ENCODE data around the gene SPEG. TPM values are rescaled to one million over a fixed set of nuclear protein-coding genes. Genes with fewer than 3 reads are reported as not detected.

The SPEG gene
- polyA plus RNA-seq, 2 of the 4 experiments (the other 2 are of a cell fraction) = 2.3 to 11.5 TPM

DNA sequence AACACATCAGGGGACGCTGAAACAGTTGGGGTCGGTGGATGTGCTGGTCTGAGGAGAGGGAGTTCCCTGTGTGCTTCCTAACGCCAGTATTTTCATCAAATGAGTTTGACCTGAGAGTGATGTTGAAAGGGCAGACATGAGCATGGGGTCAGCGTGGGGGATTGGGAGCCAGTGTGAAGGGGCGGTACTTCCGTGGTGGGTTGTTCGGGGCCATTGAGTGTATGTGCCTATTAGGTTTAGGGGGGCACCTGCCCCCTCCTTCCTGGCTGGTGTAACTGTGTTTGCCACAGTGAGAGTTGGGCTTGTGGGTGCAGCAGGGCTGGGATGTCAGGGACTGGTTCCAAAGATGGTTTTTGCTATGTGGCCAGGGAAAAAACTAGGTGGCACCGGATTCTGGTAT is 24.4 kb downstream of the SPEG start:
- ATAC-seq (no peak), FAIRE-seq (no peak), DNase-seq (ENCODE audit: low read depth in 1 of 2, low spot score in 1 of 2) (no peak)
- Histone ChIP-seq H3K27ac (no peak overlapping the region), H3K4me3 (no peak overlapping the region), H3K4me2 (no peak overlapping the region), H3K9me3 (no peaks in the 10 kb centered on the region), H3K4me1 (peaks cover 6% of the 10 kb centered on the region; the same call in 2 of the 3 replicates)
- ChIA-PET CTCF (interaction anchor here (1.0 to 89.4 kb wide), 8 partner anchors 9 to 56 kb away, joined by 3 to 3291 read pairs (median 8); partner anchors contain the start of genes ASIC4, CHPF, DES and GMPPA), POLR2A (no interaction called here)
- TF ChIP-seq BHLHE40 (IDR thresholded peaks at IDR 0.05; ENCODE audit: low read depth, low read length) (no peak), GATA3 (IDR thresholded peaks at IDR 0.05; ENCODE audit: borderline replicate concordance) (no peak), RAD21 (conservative IDR thresholded peaks at IDR 0.05 in 1 of 2, IDR thresholded peaks at IDR 0.05 in 1 of 2) (no peak), JUNB (IDR thresholded peaks at IDR 0.05) (no peak), RFX5 (IDR thresholded peaks at IDR 0.05) (no peak), FOSB (CRISPR knock-in tag; IDR thresholded peaks at IDR 0.05) (no peak)
- 78% methylated on average over 8 of the region's 8 CpGs for WGBS (ENCODE audit: missing lambda C conversion rate)

DNA sequence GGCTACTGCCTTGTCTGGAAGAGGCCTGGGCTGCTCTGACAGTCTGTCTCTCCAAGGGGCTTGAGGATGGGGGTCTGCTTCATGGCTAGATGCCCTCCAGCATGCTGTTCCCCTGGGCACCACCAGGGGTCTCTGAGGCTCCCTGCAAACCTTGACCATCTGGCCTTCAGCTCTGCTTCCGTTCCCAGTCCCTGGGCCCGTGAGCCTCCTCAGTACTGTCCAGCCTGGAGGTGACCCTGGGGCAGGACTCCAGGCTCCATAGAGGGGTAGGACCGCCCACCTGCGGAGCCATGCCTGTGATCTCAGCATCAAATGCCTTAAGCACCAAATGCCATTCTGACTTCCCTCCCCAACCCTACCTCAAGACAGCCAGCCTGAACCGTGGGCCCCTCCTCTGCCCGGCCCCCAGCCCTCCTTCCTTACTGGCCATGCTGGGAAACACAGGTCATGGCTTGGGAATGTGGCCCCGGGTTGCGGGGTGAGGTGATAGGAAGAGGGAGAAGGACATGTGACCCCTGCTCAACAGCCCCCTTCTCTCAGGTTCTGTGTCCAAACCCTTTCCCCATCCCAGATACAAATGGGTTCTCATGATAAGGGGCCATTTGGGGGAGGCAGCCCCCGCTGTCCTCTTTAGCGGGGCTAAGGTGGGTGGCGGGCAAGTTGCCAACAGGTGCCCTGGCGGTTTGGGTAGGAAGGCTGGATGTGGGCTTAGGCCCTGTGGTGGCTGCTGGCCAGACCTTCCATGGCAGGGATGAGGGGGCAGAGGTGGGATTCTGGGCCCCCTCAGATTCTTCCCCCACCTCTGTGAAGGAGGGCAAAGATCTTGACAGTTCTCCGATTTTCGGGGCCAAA is 25.0 kb downstream of the SPEG start:
- Histone ChIP-seq H3K4me3 (no peak overlapping the region), H3K9me3 (no peaks in the 10 kb centered on the region), H3K4me2 (peak overlapping the region; percentile 12; the same call in 1 of the 3 replicates), H3K4me1 (0 out of 3 replicates have a peak, but pooled peaks cover 2% of the 10 kb centered on the region), H3K27ac (peak overlapping the region in 1 of 2 experiments; percentile 44; a peak in 1 of 6 replicates)
- no peak for FAIRE-seq
- TF ChIP-seq SMC3 (IDR thresholded peaks at IDR 0.05) (peak; percentile 70), FOSL2 (IDR thresholded peaks at IDR 0.05) (no peak), FOSL2 (CRISPR knock-in tag; IDR thresholded peaks at IDR 0.05) (no peak), RAD21 (conservative IDR thresholded peaks at IDR 0.05 in 1 of 2, IDR thresholded peaks at IDR 0.05 in 1 of 2) (peak; percentile 43 to 61; a peak in 4 of 5 replicates), TFCP2L1 (CRISPR knock-in tag; IDR thresholded peaks at IDR 0.05) (no peak), POLR2AphosphoS2 (conservative IDR thresholded peaks at IDR 0.05; ENCODE audit: low read length) (no peak), FOSB (CRISPR knock-in tag; IDR thresholded peaks at IDR 0.05) (no peak)
- TF ChIP-seq, protein P1, sequence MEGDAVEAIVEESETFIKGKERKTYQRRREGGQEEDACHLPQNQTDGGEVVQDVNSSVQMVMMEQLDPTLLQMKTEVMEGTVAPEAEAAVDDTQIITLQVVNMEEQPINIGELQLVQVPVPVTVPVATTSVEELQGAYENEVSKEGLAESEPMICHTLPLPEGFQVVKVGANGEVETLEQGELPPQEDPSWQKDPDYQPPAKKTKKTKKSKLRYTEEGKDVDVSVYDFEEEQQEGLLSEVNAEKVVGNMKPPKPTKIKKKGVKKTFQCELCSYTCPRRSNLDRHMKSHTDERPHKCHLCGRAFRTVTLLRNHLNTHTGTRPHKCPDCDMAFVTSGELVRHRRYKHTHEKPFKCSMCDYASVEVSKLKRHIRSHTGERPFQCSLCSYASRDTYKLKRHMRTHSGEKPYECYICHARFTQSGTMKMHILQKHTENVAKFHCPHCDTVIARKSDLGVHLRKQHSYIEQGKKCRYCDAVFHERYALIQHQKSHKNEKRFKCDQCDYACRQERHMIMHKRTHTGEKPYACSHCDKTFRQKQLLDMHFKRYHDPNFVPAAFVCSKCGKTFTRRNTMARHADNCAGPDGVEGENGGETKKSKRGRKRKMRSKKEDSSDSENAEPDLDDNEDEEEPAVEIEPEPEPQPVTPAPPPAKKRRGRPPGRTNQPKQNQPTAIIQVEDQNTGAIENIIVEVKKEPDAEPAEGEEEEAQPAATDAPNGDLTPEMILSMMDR (IDR thresholded peaks at IDR 0.05) = peak; percentile 70
- 61% methylated on average over 13 of the region's 14 CpGs for WGBS (ENCODE audit: missing lambda C conversion rate)
- DNase-seq (ENCODE audit: low read depth in 1 of 2, low spot score in 1 of 2) = peak; percentile 59 to 75
- ATAC-seq = peak; percentile 78 to 90
- CTCF ChIA-PET = interaction anchor here (0.5 to 89.4 kb wide), 11 partner anchors 10 to 215 kb away, joined by 3 to 3291 read pairs (median 4); partner anchors contain the start of genes ASIC4, CHPF, DES and GMPPA
- POLR2A ChIA-PET = no interaction called here

DNA sequence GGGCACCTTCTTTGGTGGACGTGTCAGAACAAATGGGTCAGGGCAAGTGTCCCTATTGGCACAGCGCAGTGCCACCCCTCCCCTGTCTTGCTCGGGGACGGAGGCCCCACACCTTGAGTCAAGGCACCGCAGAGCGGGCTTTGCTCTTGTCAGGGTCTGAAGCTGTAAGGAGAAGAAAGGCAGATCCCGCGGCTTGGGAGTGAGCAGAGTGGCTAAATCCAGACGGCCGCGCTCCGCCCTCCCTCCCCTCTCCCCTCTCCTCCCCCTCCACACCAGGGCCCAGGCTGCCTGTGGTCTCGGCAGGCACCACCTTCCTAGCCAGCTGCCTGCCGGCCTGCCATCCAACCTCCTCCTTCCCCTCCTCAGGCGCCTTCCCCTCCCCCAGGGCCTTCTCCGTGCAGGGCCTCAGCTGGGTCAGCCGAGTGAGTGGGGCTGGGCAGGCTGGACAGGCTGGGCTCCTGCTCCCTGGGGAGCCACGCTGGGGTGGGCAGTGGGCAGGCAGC is 25.8 kb downstream of the SPEG start:
- 0 out of 3 replicates have a peak, but pooled peaks cover 2% of the 10 kb centered on the region for H3K4me1 ChIP-seq
- TF ChIP-seq KDM1A (IDR thresholded peaks at IDR 0.05; ENCODE audit: low read depth) = no peak
- no peak for TF ChIP-seq NPAS2 (CRISPR knock-in tag; IDR thresholded peaks at IDR 0.05; ENCODE audit: borderline replicate concordance)
- TF ChIP-seq, protein P2, sequence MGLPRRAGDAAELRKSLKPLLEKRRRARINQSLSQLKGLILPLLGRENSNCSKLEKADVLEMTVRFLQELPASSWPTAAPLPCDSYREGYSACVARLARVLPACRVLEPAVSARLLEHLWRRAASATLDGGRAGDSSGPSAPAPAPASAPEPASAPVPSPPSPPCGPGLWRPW (IDR thresholded peaks at IDR 0.05) = no peak
- no peak for TF ChIP-seq CHD2 (IDR thresholded peaks at IDR 0.05; ENCODE audit: low read length, partially characterized antibody)
- no peak for TF ChIP-seq CEBPB (IDR thresholded peaks at IDR 0.05)
- TF ChIP-seq EHMT2 (IDR thresholded peaks at IDR 0.05; ENCODE audit: low read depth) = no peak
- TF ChIP-seq RFX5 (IDR thresholded peaks at IDR 0.05) = no peak
- no peak for TF ChIP-seq ZC3H11A (IDR thresholded peaks at IDR 0.05)
- no peak for TF ChIP-seq PHF8 (IDR thresholded peaks at IDR 0.05; ENCODE audit: borderline replicate concordance, low read depth)
- TF ChIP-seq RARB (CRISPR knock-in tag; IDR thresholded peaks at IDR 0.05) = no peak
- no peak for TF ChIP-seq CBX8 (IDR thresholded peaks at IDR 0.05)
- TF ChIP-seq HDAC2 (IDR thresholded peaks at IDR 0.05) = no peak
- TF ChIP-seq, protein P3, sequence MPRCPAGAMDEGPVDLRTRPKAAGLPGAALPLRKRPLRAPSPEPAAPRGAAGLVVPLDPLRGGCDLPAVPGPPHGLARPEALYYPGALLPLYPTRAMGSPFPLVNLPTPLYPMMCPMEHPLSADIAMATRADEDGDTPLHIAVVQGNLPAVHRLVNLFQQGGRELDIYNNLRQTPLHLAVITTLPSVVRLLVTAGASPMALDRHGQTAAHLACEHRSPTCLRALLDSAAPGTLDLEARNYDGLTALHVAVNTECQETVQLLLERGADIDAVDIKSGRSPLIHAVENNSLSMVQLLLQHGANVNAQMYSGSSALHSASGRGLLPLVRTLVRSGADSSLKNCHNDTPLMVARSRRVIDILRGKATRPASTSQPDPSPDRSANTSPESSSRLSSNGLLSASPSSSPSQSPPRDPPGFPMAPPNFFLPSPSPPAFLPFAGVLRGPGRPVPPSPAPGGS (IDR thresholded peaks at IDR 0.05) = no peak
- TF ChIP-seq, protein P4, sequence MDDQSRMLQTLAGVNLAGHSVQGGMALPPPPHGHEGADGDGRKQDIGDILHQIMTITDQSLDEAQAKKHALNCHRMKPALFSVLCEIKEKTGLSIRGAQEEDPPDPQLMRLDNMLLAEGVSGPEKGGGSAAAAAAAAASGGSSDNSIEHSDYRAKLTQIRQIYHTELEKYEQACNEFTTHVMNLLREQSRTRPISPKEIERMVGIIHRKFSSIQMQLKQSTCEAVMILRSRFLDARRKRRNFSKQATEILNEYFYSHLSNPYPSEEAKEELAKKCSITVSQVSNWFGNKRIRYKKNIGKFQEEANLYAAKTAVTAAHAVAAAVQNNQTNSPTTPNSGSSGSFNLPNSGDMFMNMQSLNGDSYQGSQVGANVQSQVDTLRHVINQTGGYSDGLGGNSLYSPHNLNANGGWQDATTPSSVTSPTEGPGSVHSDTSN (IDR thresholded peaks at IDR 0.05) = no peak
- no peak for TF ChIP-seq POLR2A (IDR thresholded peaks at IDR 0.05; ENCODE audit: low read length)
- TF ChIP-seq JUN (IDR thresholded peaks at IDR 0.05) = no peak
- POLR2A ChIA-PET = no interaction called here
- DNase-seq (ENCODE audit: low read depth in 1 of 2, low spot score in 1 of 2) (no peak), FAIRE-seq (no peak), ATAC-seq (peak in 1 of 2 experiments; percentile 8; a peak in 3 of 6 replicates)
- H3K4me2 ChIP-seq = no peak overlapping the region
- 79% methylated on average over 18 of the region's 18 CpGs for WGBS (ENCODE audit: missing lambda C conversion rate)
- peak overlapping the region in 1 of 2 experiments; percentile 11; a peak in 2 of 6 replicates for H3K27ac ChIP-seq
- CTCF ChIA-PET = interaction anchor here (0.8 to 89.4 kb wide), 2 partner anchors 24 to 46 kb away, joined by 4 to 3291 read pairs; partner anchors contain the start of genes ASIC4, CHPF, GMPPA and TMEM198
- no peak overlapping the region for H3K4me3 ChIP-seq
- no peaks in the 10 kb centered on the region for H3K9me3 ChIP-seq

All from A549 (cell line).